ENCODE results near the gene ADAMTS2. TPM values are rescaled to one million over a fixed set of nuclear protein-coding genes. Genes with fewer than 3 reads are reported as not detected.

ADAMTS2 gene
- total RNA-seq, 1 donor from 2014 or later, result 7.7 TPM

DNA sequence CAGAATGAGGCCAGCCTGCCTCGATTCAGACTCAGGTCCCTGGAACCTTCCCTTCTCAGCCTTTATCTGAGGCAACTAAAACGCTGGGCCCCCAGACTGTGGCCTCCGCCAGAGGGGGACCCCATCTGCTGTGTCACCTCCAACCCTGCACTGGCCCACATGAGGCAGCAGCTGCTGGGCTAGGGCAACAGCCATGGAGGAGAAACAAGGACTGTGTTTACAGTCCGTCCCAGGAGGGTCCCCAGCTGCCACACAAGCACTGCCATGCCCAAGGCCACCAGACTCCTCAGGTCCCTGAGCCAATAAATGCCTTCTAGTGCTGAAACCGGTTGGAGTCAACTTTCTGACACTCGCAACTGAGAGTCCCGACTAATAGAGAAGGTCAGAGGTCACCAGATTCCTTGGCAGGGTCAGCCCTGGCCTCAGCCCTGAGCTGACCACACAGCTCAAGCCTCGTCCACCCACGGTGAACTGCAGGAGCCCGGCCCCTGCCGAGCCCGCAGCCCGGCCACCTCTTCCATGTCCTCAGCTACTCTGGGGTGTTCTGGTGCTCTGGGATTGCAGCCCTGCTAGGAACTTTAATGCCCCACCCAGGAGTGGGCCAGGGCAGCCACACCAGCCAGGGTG lies 208.1 kb downstream of the ADAMTS2 start:
- H3K4me3 Mint-ChIP-seq, result no peak overlapping the region
- no peaks in the 10 kb centered on the region for H3K36me3 Mint-ChIP-seq
- H3K27ac Mint-ChIP-seq, result no peak overlapping the region
- no peak for TF ChIP-seq CTCF (conservative IDR thresholded peaks at IDR 0.05)
- DNase-seq (ENCODE audit: extremely low spot score, unreplicated experiment), result no peak
- no peaks in the 10 kb centered on the region for H3K9me3 Mint-ChIP-seq
- H3K4me1 Mint-ChIP-seq (ENCODE audit: unreplicated experiment), result peaks cover 8% of the 10 kb centered on the region
- no peaks in the 10 kb centered on the region for H3K27me3 Mint-ChIP-seq

DNA sequence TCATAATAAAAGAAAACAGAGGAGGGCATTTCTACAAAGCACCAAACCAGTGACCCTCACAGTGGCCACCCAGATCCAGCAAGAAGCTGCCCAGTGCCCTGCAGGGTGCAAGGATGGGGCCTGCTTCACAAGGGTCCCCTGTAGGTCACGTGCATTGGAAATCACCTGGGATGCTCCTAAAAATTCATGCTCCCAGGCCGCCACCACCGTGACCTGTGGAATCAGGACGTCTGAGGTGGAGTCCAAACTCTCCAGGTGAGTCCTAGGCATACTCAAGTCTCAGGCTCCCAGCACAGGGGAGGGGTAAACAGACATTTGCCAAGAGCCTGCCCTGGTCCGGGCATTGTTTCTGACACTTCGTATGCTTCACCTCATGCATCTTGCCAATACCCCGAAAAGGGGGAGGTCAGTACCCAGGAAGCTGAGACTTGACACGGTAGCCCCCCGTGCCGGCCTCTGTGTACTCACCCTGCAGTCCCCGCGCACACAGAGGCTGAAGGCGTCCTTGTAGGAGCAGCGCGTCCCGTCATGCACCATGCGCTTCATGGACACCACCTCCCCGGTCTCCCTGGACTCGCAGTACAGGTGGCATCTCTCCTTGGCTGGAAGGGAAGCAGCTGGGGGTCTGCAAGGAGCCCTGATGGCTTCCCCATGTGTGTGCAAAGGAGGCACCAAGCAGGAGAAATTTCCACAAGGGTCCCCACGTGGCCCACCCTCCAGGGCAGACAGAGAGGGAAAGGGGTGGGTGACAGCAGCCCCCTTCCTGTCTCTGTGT lies 209.6 kb downstream of the ADAMTS2 start:
- no peaks in the 10 kb centered on the region for H3K9me3 Mint-ChIP-seq
- H3K36me3 Mint-ChIP-seq, result no peaks in the 10 kb centered on the region
- H3K27ac Mint-ChIP-seq, result no peak overlapping the region
- no peak overlapping the region for H3K4me3 Mint-ChIP-seq
- peaks cover 6% of the 10 kb centered on the region for H3K4me1 Mint-ChIP-seq (ENCODE audit: unreplicated experiment)
- H3K27me3 Mint-ChIP-seq, result no peaks in the 10 kb centered on the region
- no peak for TF ChIP-seq CTCF (conservative IDR thresholded peaks at IDR 0.05)
- no peak for DNase-seq (ENCODE audit: extremely low spot score, unreplicated experiment)

DNA sequence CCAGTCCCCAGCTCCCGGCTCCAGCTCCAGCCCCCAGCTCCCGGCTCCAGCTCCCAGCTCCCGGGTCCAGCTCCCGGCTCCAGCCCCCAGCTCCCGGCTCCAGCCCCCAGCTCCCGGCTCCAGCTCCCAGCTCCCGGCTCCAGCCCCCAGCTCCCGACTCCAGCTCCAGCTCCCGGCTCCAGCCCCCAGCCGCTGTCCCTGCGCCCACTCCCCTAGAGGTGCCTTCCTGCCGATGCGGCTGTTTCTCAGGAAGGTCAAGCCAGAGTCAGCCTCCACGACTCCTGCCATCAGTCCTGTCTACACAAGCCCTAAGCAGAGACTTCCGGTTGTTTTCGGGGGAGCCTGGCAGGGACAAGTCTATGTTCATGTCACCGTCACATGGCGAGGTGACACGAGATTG lies 210.3 kb downstream of the ADAMTS2 start:
- H3K4me3 Mint-ChIP-seq, result no peak overlapping the region
- H3K27me3 Mint-ChIP-seq, result no peaks in the 10 kb centered on the region
- no peaks in the 10 kb centered on the region for H3K9me3 Mint-ChIP-seq
- TF ChIP-seq CTCF (conservative IDR thresholded peaks at IDR 0.05), result no peak
- H3K27ac Mint-ChIP-seq, result no peak overlapping the region
- H3K4me1 Mint-ChIP-seq (ENCODE audit: unreplicated experiment), result peaks cover under 1% of the 10 kb centered on the region
- H3K36me3 Mint-ChIP-seq, result no peaks in the 10 kb centered on the region
- no peak for DNase-seq (ENCODE audit: extremely low spot score, unreplicated experiment)

- no peak for TF ChIP-seq CTCF (conservative IDR thresholded peaks at IDR 0.05)
- Mint-ChIP-seq H3K27ac (no peak overlapping the region), H3K9me3 (no peaks in the 10 kb centered on the region)
These were observed 210.8 kb downstream of the ADAMTS2 start for GRCh38 chr5:179134511-179134910.

DNA sequence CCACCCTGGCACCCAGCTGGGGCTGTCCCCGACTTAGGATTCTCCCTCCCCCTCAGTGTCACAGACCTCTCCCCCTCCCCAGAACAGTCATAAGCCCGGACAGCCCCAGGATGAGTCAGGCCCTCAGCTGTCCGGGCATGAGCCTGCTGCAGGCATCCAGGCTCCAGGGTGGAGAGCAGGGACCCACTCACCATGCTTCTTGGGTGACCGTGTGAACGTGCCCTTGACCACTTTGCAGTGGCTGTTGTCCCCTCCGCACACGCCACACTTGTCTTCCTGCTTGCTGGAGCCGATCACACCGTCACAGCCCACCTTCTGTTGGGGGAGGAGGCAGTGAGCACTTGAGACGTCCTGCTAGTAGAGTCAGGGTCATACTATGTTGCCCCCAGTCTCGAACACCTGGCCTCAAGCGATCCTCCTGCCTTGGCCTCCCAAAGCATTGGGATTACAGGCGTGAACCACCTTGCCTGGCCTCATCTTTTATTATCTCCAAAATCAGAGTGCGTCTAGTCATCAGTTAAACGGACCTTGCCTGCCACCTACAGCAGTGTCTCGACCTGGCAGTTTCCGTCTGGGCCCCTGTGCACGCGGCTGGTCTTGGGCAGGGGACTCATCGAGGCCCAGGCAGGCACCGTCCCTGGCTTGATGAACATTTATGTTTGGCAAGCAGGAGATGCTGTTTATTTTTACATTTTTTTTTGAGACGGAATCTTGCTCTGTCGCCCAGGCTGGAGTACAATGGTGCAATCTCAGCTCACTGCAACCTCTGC lies 212.5 kb downstream of the ADAMTS2 start:
- DNase-seq (ENCODE audit: extremely low spot score, unreplicated experiment), result no peak
- no peak for TF ChIP-seq CTCF (conservative IDR thresholded peaks at IDR 0.05)
- Mint-ChIP-seq H3K27me3 (no peaks in the 10 kb centered on the region), H3K36me3 (no peaks in the 10 kb centered on the region), H3K9me3 (no peaks in the 10 kb centered on the region), H3K4me3 (no peak overlapping the region), H3K4me1 (ENCODE audit: unreplicated experiment) (no peaks in the 10 kb centered on the region), H3K27ac (no peak overlapping the region)

More at GRCh38 chr5:179134511-179134910, 210.8 kb downstream of the ADAMTS2 start:
- Mint-ChIP-seq H3K4me3 (no peak overlapping the region), H3K36me3 (no peaks in the 10 kb centered on the region), H3K4me1 (ENCODE audit: unreplicated experiment) (no peaks in the 10 kb centered on the region), H3K27me3 (no peaks in the 10 kb centered on the region)
- no peak for DNase-seq (ENCODE audit: extremely low spot score, unreplicated experiment)
